ENCODE measurements around the gene ERMN.
"Not testable (repeated sequence)": the region's sequence is repeated elsewhere in the genome, so short reads cannot be mapped to it uniquely, and the experiment has no call there.

ERMN gene, protein sequence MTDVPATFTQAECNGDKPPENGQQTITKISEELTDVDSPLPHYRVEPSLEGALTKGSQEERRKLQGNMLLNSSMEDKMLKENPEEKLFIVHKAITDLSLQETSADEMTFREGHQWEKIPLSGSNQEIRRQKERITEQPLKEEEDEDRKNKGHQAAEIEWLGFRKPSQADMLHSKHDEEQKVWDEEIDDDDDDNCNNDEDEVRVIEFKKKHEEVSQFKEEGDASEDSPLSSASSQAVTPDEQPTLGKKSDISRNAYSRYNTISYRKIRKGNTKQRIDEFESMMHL

DNA sequence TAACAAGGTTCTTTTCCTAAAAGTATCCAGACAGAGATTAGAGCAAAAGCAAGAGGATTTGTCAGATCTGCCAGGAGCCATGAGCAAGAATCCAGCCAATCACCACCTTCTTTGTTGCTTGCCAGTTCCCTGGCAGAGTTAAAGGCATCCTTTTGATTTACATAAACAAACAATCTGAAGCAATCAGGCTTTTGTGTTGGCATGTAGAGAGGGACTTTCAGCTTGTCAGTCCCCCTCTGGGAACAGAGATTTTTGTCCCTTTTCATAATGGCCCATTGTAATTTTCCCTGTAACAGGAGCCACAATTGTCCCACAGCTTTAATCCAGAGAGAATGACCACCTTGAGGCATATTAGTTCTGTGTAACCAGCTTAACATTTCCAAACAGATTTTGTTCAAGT is at the start of gene ERMN:
ERMN (minus strand) TSS at position 39 of the 400 bp plus-strand sequence. CDS start 182 bp downstream, outside the sequence.
- no peak for DNase-seq (ENCODE audit: low read depth in 2 of 2)

DNA sequence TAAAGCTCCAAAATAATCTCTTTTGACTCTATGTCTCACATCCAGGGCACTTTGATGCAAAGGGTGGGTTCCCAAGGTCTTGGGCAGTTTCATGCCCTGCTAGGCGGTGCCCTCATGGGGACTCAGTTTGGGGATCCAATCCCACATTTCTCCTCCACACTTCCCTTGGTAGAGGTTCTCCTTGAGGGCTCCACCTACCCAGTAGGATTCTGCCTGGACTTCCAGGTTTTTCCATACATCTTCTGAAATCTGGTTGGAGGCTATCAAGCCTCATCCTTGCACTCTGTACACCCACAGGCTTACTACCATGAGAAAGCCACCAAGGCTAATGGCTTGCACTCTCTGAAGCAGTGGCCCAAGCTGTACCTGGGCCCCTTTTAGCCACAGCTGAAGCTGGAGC is 49.8 kb upstream of the ERMN start:
- DNase-seq (ENCODE audit: low read depth in 2 of 2) = no peak

DNA sequence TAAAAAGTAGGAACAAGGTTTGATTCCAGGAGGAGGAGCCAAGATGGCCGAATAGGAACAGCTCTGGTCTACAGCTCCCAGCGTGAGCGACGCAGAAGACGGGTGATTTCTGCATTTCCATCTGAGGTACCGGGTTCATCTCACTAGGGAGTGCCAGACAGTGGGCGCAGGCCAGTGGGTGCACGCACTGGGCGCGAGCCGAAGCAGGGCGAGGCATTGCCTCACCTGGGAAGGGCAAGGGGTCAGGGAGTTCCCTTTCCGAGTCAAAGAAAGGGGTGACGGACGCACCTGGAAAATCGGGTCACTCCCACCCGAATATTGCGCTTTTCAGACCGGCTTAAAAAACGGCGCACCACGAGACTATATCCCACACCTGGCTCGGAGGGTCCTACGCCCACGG is 42.9 kb upstream of the ERMN start:
- not testable (repeated sequence) for DNase-seq (ENCODE audit: low read depth in 2 of 2)

DNA sequence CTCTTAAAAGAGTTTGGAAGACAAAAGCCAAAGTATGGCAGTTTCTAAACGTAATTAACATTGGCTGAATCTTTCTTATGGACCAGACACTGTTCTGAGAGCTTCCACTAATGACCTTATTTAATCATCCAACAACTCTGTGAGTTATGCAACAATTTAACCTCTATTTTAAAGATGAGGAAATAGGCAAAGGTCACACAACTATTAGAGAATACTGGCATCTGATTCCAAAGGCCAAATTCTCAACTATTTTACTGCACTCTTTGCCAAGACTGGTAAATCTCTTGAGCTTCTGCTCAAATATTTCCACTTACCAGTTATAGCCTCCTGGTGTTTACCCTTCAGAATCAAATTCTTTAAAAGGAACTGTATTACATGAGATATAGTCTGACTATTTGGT is 42.1 kb upstream of the ERMN start:
- no peak for DNase-seq (ENCODE audit: low read depth in 2 of 2)

DNA sequence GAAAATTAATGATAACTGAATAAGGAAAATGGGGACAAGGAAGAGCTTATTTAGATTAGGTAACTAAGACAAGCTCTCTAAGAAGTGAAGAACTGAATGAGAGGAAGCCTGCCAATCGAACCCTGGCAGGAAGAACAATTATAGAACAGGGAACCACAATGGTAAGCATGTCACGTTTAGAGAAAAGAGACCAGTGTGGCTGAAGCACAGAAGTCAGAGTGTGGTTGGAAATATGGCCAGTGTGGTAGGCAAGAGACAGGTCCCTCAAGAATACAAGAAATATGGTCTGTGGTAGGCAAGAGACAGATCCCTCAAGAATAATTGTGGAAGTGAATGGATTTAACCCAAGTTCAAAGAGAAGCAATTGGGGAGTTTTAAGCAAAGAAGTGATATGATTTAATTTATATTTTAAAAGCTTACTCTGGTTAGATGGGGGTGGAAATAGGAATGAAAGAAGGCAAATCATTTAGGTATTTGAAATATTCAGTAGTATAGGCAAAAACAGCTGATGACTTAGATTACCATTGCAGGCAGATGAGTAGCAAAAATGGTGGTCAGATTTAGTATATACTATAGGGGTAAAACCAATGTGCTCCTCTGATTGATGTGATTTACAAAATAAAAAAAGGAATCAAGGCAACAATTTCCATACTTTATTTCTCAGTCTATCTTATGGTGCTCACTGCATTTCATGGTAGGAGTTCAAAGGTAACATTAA is 38.8 kb upstream of the ERMN start:
- DNase-seq (ENCODE audit: low read depth in 2 of 2) = no peak

DNA sequence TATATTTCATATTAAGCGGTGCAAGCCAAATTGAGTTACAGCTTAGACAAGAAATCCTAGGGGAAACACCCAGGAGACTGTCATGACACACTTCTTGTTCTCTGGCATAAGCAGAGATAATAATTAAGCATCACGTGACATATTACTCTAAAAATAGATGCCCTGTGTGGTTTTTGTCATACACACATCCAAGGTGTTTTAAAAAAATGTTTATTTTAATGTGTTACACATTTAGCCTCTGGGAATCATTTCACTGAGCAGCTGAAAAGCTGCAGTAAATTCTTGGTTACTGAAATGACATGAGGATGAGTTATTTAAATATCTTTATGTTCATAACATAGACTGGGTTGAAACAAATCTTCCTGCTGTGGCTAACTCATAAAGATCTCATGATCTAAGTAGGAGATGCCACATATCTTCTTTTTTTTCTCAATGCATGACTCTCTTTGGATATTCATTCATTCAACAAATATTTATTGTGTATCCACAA is 38.0 kb upstream of the ERMN start:
- DNase-seq (ENCODE audit: low read depth in 2 of 2) = no peak

DNA sequence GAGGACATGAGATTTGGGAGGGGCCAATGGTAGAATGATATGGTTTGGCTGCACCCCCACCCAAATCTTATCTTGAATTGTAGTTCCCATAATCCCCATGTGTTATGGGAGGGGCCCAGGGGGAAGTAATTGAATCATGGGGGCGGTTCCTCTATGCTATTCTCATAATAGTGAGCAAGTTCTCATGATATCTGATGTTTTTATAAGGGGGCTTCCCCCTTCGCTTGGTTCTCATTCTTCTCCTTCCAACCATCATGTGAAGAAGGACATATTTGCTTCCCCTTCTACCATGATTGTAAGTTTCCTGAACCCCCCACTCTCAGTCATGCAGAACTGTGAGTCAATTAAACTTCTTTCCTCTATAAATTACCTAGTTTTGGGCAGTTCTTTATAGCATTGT is 37.0 kb upstream of the ERMN start:
- DNase-seq (ENCODE audit: low read depth in 2 of 2) = no peak

DNA sequence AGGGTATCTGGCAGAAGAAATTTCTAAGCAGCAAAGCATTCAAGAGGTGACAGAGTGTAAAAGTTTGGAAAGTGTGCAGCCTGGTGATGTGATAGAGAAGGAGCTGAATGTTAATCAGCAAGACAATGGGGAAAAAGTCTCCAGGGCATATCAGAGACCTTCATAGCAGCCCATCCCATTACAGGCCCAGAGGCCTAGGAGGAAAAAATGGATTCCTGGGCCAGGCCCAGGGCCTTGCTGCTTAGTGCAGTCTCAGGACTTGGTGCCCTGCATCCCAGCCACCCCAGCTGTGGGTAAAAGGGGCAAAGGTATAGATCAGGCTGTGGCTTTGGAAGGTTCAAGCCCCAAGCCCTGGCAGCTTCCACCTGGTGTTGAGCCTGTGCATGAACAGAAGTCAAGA is 35.9 kb upstream of the ERMN start:
- no peak for DNase-seq (ENCODE audit: low read depth in 2 of 2)

DNA sequence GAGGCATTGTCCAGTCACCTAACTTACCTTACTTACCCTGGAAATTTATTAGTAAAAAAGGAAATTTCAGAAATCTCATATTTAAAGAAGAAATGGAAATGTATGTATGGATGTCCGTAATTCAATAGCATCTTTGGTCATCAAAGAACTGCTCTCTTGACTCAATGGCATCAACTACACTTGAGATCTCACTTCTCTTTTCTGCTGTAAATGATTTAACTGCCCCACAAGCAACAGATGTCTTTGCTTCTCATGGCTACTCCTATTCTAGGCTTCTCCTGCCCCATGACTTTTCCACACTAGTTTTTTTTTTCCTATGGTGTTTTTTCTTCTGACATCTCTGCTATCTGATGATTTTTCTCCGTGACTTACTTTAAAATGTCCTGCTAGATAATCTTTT is 34.0 kb upstream of the ERMN start:
- no peak for DNase-seq (ENCODE audit: low read depth in 2 of 2)

DNA sequence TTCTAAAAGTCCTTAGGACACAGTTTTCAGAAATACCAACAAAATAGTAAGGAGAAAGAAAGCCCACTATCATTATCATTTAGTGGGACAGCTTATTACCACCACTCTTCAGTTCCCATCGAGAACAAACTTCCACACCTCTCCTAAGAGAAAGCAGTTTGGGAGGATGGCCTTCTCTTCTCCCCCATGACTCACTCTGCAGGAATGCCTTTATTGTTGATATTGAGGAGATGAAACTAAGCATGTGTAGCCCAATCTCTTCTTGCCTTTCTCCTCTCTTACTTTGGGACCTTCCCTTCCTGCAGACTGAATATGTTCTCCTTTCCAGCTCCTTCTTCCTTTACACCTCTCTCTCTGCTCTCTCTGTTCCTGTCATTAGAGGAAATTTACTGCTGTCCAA is 30.0 kb upstream of the ERMN start:
- no peak for DNase-seq (ENCODE audit: low read depth in 2 of 2)

DNA sequence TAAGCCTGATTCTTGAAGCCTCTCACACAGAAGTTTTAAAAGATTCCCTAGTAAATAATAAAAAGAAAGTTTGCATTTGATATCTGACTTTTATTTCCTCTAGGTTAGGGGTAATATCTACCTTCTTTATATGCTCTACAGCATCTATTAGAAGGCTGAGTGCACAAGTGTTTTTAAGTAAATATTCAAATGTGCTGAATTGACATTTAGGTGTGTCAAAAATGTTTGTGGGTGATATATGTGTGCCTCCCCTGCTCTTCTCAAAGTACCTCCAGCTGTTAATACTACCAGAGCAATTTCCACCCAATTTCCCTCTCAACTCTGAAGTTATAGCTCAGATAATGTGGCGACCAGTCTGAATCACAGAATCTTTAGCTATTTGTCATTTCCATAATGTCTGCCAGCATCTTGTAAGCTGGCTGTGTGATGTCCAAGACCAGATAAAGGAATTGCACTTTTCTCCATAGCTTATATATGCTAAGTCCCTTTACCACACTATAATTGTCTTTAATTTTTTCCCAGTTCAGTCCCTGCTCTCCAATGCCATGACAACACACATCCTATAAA is 24.4 kb upstream of the ERMN start:
- DNase-seq (ENCODE audit: low read depth in 2 of 2) = no peak

DNA sequence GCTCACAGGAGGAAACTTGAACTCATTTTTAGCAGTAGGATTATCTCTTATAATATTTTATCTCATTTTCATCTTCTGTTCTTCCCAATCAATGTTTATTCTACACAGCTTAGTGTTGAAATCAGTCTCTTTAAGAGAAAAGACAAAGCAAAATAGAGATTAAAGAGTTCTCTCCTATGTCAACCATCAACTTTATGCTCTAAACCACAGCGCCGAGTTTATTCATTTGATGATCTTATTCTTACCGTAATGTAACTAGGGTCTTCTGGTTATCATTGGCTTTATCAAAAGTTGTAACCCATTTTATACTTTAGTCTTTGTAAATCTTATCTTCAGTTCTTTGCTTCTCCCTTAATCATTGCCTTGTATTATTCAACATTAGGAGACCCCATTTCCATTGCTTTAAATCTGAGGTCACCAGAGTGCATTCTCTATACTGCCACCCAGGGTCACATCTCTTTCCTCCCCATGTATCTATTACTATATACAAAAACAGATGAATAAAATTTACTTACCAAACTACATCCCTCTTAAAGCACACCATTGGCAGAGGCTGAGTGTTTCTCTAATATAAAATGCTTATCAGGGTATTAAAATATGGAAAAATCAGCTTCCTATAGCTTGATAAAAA is 22.8 kb upstream of the ERMN start:
- no peak for DNase-seq (ENCODE audit: low read depth in 2 of 2)

DNA sequence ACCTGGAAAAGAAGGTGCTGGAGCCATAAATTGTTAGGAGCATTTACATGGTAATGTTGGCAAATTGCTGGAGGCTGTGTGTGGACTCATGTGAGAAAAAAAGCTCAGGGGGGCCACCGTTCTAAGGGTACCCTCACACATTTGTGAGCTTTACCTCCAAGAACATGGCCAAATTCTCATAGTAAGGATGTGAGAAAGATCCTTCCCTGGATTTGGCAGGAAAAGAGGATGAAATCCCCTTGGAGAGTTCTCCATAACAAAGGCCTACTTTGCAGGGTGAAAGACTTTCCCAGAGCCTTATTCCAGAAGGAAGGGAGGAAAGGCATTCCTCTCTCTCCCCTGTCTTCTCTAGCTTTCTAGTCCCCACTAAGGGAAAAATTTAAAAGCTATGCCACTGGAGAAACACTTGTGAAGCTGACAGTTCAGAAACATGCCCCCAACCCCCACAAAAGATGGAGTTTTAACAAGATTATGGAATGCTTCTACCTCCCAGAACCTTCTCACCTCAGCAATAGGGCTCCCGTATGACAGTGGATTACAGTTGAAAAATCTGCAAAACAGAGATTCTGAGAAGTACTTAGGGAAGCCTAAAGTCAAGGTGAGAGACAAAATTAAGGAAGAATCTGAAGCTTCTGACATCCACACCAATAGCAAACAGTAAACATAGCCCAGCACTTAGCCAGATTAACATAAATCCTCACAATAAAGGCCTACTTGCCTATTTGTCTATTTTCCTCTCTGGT is 20.2 kb upstream of the ERMN start:
- no peak for DNase-seq (ENCODE audit: low read depth in 2 of 2)

DNA sequence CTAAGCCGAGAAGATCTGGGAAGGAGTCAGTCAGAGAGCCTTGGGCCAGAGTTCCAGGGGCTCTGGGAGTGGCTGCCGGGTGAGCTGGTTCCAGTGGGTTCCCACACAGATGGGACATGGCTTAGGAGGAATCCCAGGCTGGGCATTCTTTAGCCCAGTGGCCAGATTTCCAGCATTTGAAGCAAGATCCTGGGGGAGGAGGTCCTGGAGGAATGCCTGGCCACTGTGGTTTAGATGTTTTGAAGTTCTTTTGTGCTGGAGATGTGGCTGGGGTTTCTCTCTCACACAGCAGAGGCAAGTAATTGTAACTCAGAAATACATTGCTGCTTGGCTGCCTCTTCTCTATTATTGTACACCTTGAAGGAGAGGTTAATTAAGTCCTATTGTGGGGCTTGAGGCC is 15.8 kb upstream of the ERMN start:
- not testable (repeated sequence) for DNase-seq (ENCODE audit: low read depth in 2 of 2)

DNA sequence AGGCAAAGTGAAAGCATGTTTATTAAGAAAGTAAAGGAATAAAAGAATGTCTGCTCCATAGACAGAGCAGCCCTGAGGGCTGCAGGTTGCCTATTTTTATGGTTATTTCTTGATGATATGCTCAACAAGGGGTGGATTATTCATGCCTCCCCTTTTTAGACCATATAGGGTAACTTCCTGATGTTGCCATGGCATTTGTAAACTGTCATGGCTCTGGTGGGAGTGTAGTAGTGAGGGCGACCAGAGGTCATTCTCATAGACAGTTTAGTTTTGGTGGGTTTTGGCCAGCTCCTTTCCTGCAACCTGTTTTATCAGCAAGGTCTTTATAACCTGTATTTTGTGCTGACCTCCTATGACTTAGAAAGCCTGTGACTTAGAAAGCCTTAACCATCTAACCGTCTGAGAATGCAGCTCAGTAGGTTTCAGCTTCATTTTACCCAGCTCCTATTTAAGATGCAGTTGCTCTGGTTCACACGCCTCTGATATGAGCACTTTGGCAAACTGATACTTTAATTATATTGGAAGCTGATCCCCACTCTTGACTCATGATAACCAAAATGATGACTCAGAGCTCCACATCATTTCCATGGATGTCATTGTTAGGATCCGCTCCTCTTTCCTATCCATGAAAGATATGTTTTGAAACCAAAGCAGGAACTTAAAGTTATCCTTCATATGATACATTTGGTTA is 14.5 kb upstream of the ERMN start:
- DNase-seq (ENCODE audit: low read depth in 2 of 2) = no peak

DNA sequence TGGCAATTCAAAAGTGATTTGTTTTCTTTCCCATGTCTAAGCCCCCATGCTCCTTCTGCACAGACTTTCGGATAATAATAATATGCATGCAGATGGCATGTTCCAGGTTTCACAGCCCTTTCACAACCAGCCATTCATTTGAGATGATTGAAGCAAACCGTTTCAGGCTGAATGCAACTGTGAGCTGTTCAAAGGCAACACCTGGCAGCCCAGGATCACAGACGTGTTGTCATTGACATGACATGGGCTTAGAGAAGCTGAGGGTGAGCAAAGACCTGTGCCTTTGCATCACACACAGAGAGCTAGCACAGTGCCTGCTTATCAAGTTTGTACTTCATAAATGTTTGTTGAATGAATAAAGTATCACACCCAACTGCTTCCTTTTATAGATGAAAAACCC is 12.4 kb upstream of the ERMN start:
- DNase-seq (ENCODE audit: low read depth in 2 of 2) = no peak

DNA sequence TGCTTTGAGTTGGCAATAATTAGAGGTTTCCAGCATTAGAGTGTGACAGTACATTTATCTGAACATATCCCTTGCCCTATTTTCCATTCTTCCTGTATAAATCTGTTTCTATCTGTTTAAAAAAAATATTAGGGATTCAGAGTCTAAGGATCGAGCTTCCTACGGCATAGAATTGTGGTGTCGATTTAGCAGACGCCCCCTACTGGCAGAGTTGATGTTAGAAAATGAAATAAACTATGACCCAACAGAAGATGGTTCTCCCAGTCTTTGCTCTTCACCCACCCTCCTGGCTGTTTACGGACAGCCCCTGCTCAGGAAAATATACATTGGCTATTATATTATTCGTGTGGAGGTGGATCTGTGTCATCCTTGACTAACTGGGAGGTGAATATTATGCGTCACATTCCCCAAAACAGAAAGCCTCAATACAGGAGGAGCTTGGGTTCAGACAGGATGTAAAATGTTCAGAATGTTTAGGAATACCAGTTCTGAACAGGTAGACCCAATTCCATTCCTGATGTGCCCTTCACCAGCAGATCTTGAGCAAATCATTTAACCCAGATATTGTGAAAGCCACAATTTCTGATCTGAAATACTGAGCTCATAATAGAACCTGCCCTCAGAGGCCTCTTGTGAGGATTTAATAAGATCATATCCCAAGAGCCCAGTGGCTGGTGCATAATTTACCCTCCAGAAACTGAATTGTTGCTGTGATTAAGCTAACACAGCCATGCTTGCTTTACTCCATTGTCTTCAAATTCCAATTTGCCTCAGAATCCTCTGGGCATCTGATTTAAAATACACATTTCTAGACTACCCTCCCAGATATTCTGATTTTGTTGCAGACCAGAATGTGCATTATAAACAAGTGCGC is 10.8 kb upstream of the ERMN start:
- DNase-seq (ENCODE audit: low read depth in 2 of 2) = no peak

DNA sequence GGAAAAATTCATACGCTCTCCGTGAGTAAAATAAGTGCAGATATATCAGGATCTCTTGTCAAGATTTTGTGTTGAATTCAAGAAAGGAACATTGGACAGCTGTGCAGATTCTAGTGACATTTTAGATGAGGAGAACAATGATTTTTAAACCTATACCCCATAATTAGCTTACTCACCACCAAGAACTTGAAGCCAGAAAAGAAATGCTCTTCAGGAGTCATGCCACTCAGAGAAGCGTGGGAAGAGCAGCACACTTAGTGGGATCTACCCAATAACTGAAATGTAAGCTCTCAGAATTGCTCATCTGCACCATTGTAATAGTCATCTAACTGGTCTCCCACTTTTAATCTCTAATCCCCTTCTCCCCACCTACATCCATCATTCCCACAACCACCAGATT is 9.2 kb upstream of the ERMN start:
- DNase-seq (ENCODE audit: low read depth in 2 of 2) = no peak

DNA sequence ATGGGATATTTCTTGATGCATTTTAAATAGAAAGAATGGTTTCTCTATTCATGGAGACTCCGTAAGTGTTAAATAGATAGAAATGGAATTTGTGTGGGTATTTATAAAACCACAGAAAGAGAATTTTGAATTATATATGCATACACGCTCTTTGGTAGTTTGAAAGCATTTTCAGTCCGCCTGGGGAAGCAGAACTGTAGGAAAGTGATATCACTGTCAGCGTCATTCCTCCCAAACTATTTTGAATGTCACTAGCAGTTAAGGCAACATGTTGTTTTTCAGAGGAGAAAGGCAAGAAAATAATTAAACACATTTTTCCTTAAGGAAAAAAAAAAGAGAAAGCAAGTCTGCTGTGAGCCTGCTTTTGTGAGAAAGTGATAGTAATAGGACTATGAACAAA is 8.7 kb upstream of the ERMN start:
- DNase-seq (ENCODE audit: low read depth in 2 of 2) = no peak

DNA sequence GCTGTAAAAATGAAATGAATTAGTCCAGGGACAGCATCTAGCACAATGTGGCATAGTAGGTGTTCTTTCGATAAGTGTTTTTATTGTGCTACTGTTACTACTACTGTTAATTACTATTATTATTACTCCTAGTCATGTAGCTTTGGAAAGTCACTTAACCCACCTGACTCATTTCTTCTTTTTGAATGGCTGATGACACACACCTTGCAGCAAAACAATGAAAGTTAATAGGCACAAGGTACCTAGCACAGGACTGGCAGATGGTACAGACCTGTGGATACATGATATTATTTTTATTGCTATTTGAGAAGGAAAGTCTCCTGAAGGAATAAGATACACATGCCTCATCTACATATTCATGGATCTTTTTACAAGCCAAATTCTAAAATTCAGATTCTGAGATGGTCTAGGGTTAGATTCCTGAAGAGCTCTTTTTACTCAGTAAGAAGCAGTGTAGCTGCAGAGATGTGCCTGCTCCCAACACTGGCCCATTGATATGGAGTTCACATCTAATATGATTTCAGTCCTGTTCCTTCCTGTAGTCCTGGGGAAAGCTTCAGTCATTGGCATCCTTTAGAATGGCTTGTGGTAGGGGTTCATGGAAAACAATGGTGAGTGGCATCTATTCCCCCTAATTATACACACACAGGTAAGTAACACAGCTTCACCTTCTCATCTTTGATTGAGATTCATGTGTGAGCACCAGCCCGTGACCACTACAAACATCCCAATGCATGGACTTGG is 7.9 kb upstream of the ERMN start:
- no peak for DNase-seq (ENCODE audit: low read depth in 2 of 2)

All from activated CD8-positive, alpha-beta memory T cell treated with anti-CD3 and anti-CD28 coated beads for 4 hours (primary cell).